Activated T-helper 2 cell treated with anti-CD3 and anti-CD28 coated beads, Interferon-gamma antibody, Interleukin-2, Interleukin-4, amounts not matched to agents 10 μg/mL and 5 μg/mL and 100 μg/mL, durations not matched to agents 14 hours and 24 hours and 36 hours (primary cell): ENCODE data around the gene SPEN. TPM values are rescaled to one million over a fixed set of nuclear protein-coding genes. Genes with fewer than 3 reads are reported as not detected.

ENCODE experiments used
- DNase-seq: peaks from one replicate; pipeline ENCODE4 v3.0.0; 2021; ENCODE audit warnings: low spot score
- H3K27ac Mint-ChIP-seq: one replicate; pipeline ENCODE4 v1.8.0; 2021; ENCODE audit warnings: mixed read lengths
- H3K27me3 Mint-ChIP-seq: one replicate; pipeline ENCODE4 v1.8.0; 2021; ENCODE audit warnings: low read depth, mixed read lengths
- H3K36me3 Mint-ChIP-seq: one replicate; pipeline ENCODE4 v1.8.0; 2021; ENCODE audit warnings: low read depth, mixed read lengths
- H3K4me1 Mint-ChIP-seq: one replicate; pipeline ENCODE4 v1.8.0; 2021; ENCODE audit warnings: low read depth, mixed read lengths
- H3K4me3 Mint-ChIP-seq: one replicate; pipeline ENCODE4 v1.8.0; 2021; ENCODE audit warnings: low read depth, mild to moderate bottlenecking, moderate library complexity, mixed read lengths
- H3K9me3 Mint-ChIP-seq: one replicate; pipeline ENCODE4 v1.8.0; 2021; ENCODE audit warnings: mixed read lengths
- intact Hi-C: fragments of 100-400 bp; cut with micrococcal nuclease; formaldehyde crosslinking; loops from one replicate; pipeline ENCODE4 v1.15.1; 2023
- total RNA-seq: library from RNA; stranded (reverse); gene quantifications from 2 replicates; pipeline ENCODE4 v1.2.3, GENCODE V29; 2022

Gene SPEN
- total RNA-seq, 1 donor from 2014 or later, result 75.9 TPM

GRCh38 chr1:15953791-15954241, 106.3 kb downstream of the SPEN start:
- H3K4me1 Mint-ChIP-seq, result peaks cover 80% of the 10 kb centered on the region
- H3K36me3 Mint-ChIP-seq, result peaks cover 88% of the 10 kb centered on the region
- no peak overlapping the region for H3K4me3 Mint-ChIP-seq
- no peak for DNase-seq
- intact Hi-C loops, result no loop called here
- no peaks in the 10 kb centered on the region for H3K9me3 Mint-ChIP-seq
- no peaks in the 10 kb centered on the region for H3K27me3 Mint-ChIP-seq
- H3K27ac Mint-ChIP-seq, result peak overlapping the region; percentile 53

DNA sequence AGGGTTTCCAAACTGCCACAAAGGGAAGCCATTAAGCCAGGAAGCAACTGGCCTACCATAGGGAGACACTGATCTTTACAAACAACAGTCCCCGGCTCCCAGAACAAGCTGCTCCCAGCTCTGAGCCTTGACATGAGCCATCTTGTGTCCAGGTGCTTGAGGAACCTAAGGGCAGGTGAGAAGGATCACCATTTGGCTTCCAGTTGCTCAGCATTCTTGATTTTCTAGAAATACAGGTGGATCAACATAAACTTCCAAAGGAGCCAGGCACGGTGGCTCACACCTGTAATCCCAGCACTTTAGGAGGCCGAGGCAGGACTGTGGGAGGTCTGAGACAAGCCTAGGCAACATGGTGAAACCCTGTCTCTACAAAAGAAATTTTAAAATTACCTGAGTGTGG, 106.8 kb downstream of the SPEN start:
- H3K27me3 Mint-ChIP-seq, result no peaks in the 10 kb centered on the region
- H3K36me3 Mint-ChIP-seq, result peaks cover 83% of the 10 kb centered on the region
- intact Hi-C loops, result no loop called here
- H3K4me1 Mint-ChIP-seq, result peaks cover 80% of the 10 kb centered on the region
- H3K27ac Mint-ChIP-seq, result peak overlapping the region; percentile 53
- no peaks in the 10 kb centered on the region for H3K9me3 Mint-ChIP-seq
- H3K4me3 Mint-ChIP-seq, result no peak overlapping the region
- DNase-seq, result no peak

GRCh38 chr1:15955552-15955951, 108.0 kb downstream of the SPEN start:
- Mint-ChIP-seq H3K9me3 (no peaks in the 10 kb centered on the region), H3K4me3 (no peak overlapping the region), H3K36me3 (peaks cover 77% of the 10 kb centered on the region), H3K27me3 (no peaks in the 10 kb centered on the region), H3K4me1 (peaks cover 77% of the 10 kb centered on the region), H3K27ac (peak overlapping the region; percentile 71)
- no peak for DNase-seq
- intact Hi-C loops, result no loop called here

DNA sequence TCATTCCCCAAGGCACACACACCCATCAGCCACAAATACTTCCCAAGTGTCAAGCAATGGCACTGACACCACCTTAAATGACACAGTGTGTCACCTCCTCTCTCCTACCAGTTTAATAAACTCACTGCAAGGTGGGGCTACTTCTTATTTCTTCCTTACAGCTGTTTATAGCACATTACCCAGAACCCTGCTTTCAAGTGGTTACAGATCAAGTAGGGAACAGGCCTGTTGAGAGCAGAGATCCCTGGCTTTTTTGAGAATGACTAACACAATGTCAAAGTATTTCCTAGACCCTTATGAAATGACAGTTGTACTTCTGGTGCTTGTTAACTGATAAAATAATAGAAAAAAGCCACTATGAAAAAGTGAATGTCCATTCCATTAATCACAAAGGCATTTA, 108.6 kb downstream of the SPEN start:
- Mint-ChIP-seq H3K27me3 (no peaks in the 10 kb centered on the region), H3K4me1 (peaks cover 71% of the 10 kb centered on the region), H3K4me3 (no peak overlapping the region), H3K9me3 (no peaks in the 10 kb centered on the region), H3K36me3 (peaks cover 72% of the 10 kb centered on the region), H3K27ac (peak overlapping the region; percentile 71)
- intact Hi-C loops, result loop anchor here (1.0 kb wide), 1 partner anchor 10 kb away; no protein-coding TSS in a partner anchor
- no peak for DNase-seq

GRCh38 chr1:15957221-15958095, 110.0 kb downstream of the SPEN start:
- no peaks in the 10 kb centered on the region for H3K27me3 Mint-ChIP-seq
- H3K36me3 Mint-ChIP-seq, result peaks cover 71% of the 10 kb centered on the region
- DNase-seq, result no peak
- intact Hi-C loops, result no loop called here
- peaks cover 62% of the 10 kb centered on the region for H3K4me1 Mint-ChIP-seq
- peak overlapping the region; percentile 64 for H3K27ac Mint-ChIP-seq
- no peaks in the 10 kb centered on the region for H3K9me3 Mint-ChIP-seq
- no peak overlapping the region for H3K4me3 Mint-ChIP-seq

DNA sequence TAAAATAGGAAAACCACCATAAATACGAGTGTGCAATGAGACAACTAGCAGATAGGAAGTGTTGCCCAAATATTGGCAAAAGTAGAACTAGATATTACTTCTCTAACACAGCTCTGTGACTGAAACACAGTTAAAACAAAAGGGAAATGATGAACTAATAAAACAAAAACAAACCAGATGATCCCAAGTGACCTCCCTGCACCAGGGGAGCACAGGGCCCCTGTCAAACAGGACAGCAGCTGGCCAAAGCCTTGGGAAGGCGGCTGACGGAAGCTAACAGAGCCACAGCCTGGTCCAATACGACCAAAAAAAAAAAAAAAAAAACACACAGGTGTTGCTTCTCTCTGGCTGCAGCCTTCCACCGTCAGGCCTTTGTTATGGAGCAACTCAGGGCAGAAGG, 110.6 kb downstream of the SPEN start:
- no peak for DNase-seq
- Mint-ChIP-seq H3K4me1 (peaks cover 63% of the 10 kb centered on the region), H3K27me3 (no peaks in the 10 kb centered on the region), H3K27ac (peak overlapping the region; percentile 84), H3K9me3 (no peaks in the 10 kb centered on the region), H3K36me3 (peaks cover 70% of the 10 kb centered on the region), H3K4me3 (no peak overlapping the region)
- intact Hi-C loops, result no loop called here

DNA sequence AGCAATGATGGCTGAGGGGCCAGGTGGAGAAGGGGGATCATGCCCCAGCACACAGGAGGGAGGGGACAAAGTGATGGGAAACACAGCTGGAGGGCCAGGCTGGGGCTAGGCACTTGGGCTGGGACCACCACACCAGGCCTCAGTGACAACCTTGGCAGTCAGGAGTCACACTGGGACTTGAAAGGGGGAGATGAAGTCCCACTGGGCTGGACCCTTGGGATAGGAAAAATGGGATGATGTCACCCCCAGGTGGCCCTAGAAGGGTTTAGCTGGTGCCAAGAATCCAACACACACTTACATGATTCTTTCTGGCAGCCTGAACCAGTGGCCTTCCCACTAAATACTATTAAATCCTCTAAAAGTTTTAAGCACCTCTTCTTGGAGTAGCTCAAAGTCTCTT, 111.3 kb downstream of the SPEN start:
- Mint-ChIP-seq H3K9me3 (no peaks in the 10 kb centered on the region), H3K4me3 (peak overlapping the region; percentile 15), H3K36me3 (peaks cover 70% of the 10 kb centered on the region), H3K27ac (peak overlapping the region; percentile 84), H3K27me3 (no peaks in the 10 kb centered on the region), H3K4me1 (peaks cover 64% of the 10 kb centered on the region)
- intact Hi-C loops, result no loop called here
- no peak for DNase-seq

DNA sequence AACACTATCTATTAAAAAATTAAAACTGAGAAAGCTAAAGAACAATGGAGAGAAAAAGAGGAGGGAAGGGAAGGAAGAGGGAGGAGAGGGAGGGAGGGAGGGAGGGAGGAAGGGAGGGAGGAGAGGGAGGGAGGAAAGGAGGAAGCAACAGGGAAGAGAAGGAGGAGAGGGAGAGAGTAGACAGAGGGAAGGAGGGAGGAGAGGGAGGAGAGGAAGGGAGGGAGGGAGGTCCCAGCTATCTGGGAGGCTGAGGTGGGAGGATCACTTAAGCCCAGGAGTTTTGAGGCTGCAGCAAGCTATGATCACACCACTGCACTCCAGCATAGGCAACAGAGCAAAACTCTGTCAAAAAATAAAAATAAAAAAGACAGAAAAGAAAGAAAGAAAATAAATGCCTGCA, 111.9 kb downstream of the SPEN start:
- Mint-ChIP-seq H3K27ac (peak overlapping the region; percentile 84), H3K4me1 (peaks cover 63% of the 10 kb centered on the region), H3K4me3 (no peak overlapping the region), H3K27me3 (no peaks in the 10 kb centered on the region), H3K36me3 (peaks cover 68% of the 10 kb centered on the region), H3K9me3 (no peaks in the 10 kb centered on the region)
- intact Hi-C loops, result no loop called here
- DNase-seq, result no peak

DNA sequence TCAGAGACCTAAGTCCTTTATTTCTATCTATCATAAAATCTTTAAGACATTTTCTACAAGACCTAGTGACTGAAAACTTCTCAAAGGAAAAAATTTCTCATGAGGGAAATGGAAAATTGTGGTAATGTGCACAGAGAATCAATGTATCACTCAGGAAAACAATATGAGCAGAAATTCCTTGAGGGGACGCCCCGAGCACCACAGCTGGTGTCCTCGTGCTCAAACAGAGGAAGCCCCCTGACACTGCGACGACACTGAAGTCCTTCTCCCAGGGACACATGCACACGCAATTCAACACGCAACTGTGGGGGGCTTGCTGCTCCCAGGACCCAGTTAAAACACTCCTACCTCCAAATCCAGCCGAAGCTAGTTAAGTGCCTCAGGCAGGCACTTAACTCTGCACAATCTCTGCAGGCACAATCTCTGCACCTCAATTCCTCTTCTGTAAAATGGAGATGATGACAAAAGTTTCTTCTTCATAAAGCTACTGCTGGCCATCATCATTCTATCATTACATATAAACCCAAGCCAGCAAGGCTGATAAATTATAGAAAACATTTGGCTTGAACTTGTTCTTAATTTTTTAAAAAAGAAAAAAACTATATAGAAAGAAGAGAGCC, 112.4 kb downstream of the SPEN start:
- peak overlapping the region; percentile 84 for H3K27ac Mint-ChIP-seq
- H3K36me3 Mint-ChIP-seq, result peaks cover 68% of the 10 kb centered on the region
- DNase-seq, result no peak
- no peak overlapping the region for H3K4me3 Mint-ChIP-seq
- peaks cover 66% of the 10 kb centered on the region for H3K4me1 Mint-ChIP-seq
- intact Hi-C loops, result no loop called here
- H3K9me3 Mint-ChIP-seq, result no peaks in the 10 kb centered on the region
- H3K27me3 Mint-ChIP-seq, result no peaks in the 10 kb centered on the region

GRCh38 chr1:15960808-15961207, 113.3 kb downstream of the SPEN start:
- no peaks in the 10 kb centered on the region for H3K9me3 Mint-ChIP-seq
- H3K27me3 Mint-ChIP-seq, result no peaks in the 10 kb centered on the region
- H3K27ac Mint-ChIP-seq, result peak overlapping the region; percentile 28
- peaks cover 73% of the 10 kb centered on the region for H3K4me1 Mint-ChIP-seq
- intact Hi-C loops, result no loop called here
- H3K36me3 Mint-ChIP-seq, result peaks cover 62% of the 10 kb centered on the region
- H3K4me3 Mint-ChIP-seq, result no peak overlapping the region
- DNase-seq, result no peak

DNA sequence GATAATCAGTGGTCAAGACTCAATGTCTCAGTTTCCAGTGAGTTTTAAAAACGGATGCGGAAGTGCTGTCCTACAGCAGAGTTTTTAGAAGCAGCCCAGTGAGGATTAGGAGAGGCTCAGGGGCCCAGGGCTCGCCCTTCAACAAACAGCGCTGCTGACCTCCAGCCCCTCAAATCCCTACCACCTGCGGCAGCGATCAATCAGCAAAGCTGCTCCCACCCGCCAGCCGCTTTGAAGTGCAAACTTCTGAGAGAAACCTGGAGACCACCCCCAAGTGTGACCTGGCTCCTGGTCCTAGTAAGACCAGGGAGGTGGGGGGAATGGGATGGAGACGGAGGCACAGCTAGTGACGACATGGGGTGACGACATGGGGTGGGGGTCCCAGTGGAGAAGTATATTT, 114.0 kb downstream of the SPEN start:
- Mint-ChIP-seq H3K27me3 (no peaks in the 10 kb centered on the region), H3K9me3 (no peaks in the 10 kb centered on the region), H3K4me1 (peaks cover 73% of the 10 kb centered on the region), H3K36me3 (peaks cover 57% of the 10 kb centered on the region), H3K4me3 (no peak overlapping the region), H3K27ac (peak overlapping the region; percentile 30)
- DNase-seq, result no peak
- intact Hi-C loops, result no loop called here

DNA sequence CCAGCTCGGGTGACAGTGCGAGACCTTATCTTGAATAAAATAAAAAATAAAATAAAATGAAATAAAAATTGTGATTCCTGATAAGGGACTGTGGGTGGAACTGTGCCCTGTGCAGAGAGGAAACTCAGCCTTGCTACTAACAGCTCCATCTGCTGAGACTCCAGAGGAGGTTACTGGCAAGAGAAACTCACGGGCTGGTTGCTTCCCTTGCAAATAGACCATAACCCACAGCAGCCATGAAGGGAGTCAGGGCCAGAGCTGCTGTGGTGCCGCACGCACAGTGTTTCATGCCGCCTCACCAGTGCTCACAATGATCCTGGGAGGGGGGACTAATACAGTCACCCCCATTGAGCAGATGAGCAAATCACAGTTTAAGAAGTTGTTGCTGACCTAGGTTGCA, 114.7 kb downstream of the SPEN start:
- peak overlapping the region; percentile 38 for H3K27ac Mint-ChIP-seq
- no peaks in the 10 kb centered on the region for H3K9me3 Mint-ChIP-seq
- DNase-seq, result no peak
- intact Hi-C loops, result no loop called here
- no peak overlapping the region for H3K4me3 Mint-ChIP-seq
- H3K4me1 Mint-ChIP-seq, result peaks cover 76% of the 10 kb centered on the region
- H3K27me3 Mint-ChIP-seq, result no peaks in the 10 kb centered on the region
- peaks cover 57% of the 10 kb centered on the region for H3K36me3 Mint-ChIP-seq

DNA sequence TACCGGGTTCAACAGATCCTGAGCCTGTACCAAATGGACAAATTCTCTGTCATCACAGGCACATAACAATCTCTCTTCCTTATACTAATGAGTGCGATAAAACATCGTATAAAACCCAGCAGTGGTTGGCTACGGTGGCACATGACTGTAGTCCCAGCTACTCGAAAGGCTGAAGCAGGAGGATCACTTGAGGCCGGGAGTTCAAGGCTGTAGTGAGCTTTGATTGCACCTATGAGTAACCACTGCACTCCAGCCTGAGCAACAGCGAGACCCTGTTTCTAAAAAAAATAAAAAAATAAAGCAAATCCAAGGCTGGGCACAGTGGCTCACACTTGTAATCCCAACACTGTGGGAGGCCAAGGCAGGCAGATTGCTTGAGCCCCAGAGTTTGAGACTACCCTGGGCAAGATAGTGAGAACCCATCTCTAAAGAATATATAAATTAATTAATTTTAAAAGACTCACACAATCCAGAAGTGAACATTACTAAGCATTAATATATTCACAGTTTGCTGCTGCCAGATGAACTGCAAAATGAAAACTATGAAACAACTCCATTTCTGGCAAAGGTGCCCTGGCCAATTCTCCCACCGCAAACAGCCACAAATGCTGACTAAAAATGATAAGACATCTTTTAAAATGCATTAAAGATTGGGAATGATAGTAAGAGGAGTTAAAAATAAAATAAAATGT, 115.3 kb downstream of the SPEN start:
- H3K4me3 Mint-ChIP-seq, result no peak overlapping the region
- H3K9me3 Mint-ChIP-seq, result no peaks in the 10 kb centered on the region
- peaks cover 76% of the 10 kb centered on the region for H3K4me1 Mint-ChIP-seq
- intact Hi-C loops, result no loop called here
- peak overlapping the region; percentile 99 for H3K27ac Mint-ChIP-seq
- peaks cover 58% of the 10 kb centered on the region for H3K36me3 Mint-ChIP-seq
- H3K27me3 Mint-ChIP-seq, result no peaks in the 10 kb centered on the region
- no peak for DNase-seq
